Esophagus squamous epithelium (tissue), 5 donors: ENCODE data around the gene PRKCE. TPM values are rescaled to one million over a fixed set of nuclear protein-coding genes. Genes with fewer than 3 reads are reported as not detected.

Experiments used
- DNase-seq: peaks from one replicate; lab custom pipeline; 2025; lab: John Stamatoyannopoulos, UW
- H3K27ac ChIP-seq, 4 donors: fragments of 200-600 bp; sonication (generic); one replicate each; pipeline ENCODE4 v1.5.1; 2016 to 2019; ENCODE audit warnings: mild to moderate bottlenecking in 1 of 4
- H3K27me3 ChIP-seq, 4 donors: fragments of 200-600 bp; sonication (generic); 1 replicate in 3 of 4; 2 replicates in 1 of 4; pipeline versions ENCODE4 v1.5.1 to v1.6.0; 2017 to 2021; ENCODE audit warnings: antibody characterized with exemption in 1 of 4
- H3K36me3 ChIP-seq, 3 donors: fragments of 200-600 bp; sonication (generic); one replicate each; pipeline ENCODE4 v1.5.1; 2016 to 2019
- H3K4me1 ChIP-seq, 3 donors: fragments of 200-600 bp; sonication (generic); one replicate each; pipeline ENCODE4 v1.5.1; 2017 to 2019
- H3K4me3 ChIP-seq, 4 donors: fragments of 200-600 bp; sonication (generic); 1 replicate in 3 of 4; 2 replicates in 1 of 4; pipeline ENCODE4 v1.5.1; 2016 to 2019; ENCODE audit warnings: mild to moderate bottlenecking in 2 of 4, moderate library complexity in 1 of 4
- H3K9me3 ChIP-seq, 3 donors: fragments of 200-600 bp; sonication (generic); one replicate each; pipeline ENCODE4 v1.5.1; 2016 to 2019
- POLR2A ChIP-seq, 4 donors: fragments of 450-650 bp; IDR thresholded peaks; one replicate each; pipeline ENCODE4 v1.6.1; 2017; ENCODE audit warnings: antibody characterized with exemption in 4 of 4, mild to moderate bottlenecking in 4 of 4, moderate library complexity in 3 of 4
- WGBS, 2 donors: methylation state at CpG; one replicate each; pipeline ENCODE4 v1.1.5; 2018; 5-methylcytosine and 5-hydroxymethylcytosine counted together
- intact Hi-C: fragments of 100-400 bp; cut with DNase I; formaldehyde crosslinking; loops from one replicate; pipeline ENCODE4 v1.15.0; 2022
- total RNA-seq, 4 donors: library from RNA; depleted of rRNA; stranded (reverse); fragments of >200 nt; gene quantifications; one replicate each; pipeline ENCODE4 v1.1.0, GENCODE V29; 2016
- TF ChIP-seq, protein P1 (sequence below), 6 experiments: fragments of 450-650 bp in 4 of 6; fragments of 200-600 bp in 2 of 6; sonication (generic) in 2 of 6; IDR thresholded peaks; one replicate each; pipeline ENCODE4 v1.5.1; 2016 to 2019; ENCODE audit warnings: antibody characterized with exemption in 6 of 6, mild to moderate bottlenecking in 4 of 6, moderate library complexity in 4 of 6
- donor health status: DM: yes; HTN: yes; CAD: no.

The PRKCE gene
- total RNA-seq, 4 donors from 2014 or later = 6.5 to 13.7 (median 9.9) TPM

DNA sequence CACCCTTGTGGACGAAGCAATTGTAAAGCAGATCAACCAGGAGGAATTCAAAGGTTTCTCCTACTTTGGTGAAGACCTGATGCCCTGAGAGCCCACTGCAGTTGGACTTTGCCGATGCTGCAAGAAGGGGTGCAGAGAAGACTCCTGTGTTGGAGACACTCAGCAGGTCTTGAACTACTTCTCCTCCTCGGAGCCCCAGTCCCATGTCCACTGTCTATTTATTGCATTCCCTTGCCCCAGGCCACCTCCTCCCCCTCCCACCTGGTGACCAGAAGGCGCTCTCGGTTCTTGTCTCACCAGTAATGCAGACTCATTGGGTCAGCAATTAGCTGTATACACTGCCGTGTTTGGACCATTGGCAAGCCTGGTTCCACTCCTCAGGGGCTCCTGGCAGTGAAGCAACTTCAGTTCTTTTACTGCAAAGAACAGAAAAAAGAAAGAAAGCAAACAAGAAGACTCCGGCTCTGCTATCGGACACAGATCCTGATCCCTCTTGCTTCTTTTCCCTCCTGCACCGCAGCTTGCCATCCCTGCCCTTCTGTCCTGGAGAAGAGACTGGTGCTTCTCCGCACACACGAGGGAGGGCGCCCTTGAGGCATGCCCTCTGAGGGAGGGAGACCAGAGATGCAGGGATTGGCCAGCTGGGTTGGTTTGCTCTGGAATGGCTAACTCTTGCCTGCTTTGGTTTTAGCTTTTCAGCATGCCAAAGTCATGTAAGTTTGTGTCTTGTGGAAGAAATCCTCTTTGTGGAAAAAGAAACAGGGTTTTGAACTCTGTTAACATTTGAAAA lies 533.5 kb downstream of the PRKCE start:
- no peak for DNase-seq
- Histone ChIP-seq H3K27me3 (no peaks in the 10 kb centered on the region), H3K4me1 (peaks cover 0 to 25% (median 10%) of the 10 kb centered on the region in 3 donors), H3K27ac (no peak overlapping the region), H3K9me3 (no peaks in the 10 kb centered on the region), H3K36me3 (peaks cover 0 to 17% (median 6%) of the 10 kb centered on the region in 3 donors), H3K4me3 (no peak overlapping the region)
- WGBS, 2 donors = 84 to 87% methylated on average over 11 of the region's 12 CpGs
- TF ChIP-seq POLR2A (IDR thresholded peaks at IDR 0.05) = no peak
- TF ChIP-seq, protein P1, sequence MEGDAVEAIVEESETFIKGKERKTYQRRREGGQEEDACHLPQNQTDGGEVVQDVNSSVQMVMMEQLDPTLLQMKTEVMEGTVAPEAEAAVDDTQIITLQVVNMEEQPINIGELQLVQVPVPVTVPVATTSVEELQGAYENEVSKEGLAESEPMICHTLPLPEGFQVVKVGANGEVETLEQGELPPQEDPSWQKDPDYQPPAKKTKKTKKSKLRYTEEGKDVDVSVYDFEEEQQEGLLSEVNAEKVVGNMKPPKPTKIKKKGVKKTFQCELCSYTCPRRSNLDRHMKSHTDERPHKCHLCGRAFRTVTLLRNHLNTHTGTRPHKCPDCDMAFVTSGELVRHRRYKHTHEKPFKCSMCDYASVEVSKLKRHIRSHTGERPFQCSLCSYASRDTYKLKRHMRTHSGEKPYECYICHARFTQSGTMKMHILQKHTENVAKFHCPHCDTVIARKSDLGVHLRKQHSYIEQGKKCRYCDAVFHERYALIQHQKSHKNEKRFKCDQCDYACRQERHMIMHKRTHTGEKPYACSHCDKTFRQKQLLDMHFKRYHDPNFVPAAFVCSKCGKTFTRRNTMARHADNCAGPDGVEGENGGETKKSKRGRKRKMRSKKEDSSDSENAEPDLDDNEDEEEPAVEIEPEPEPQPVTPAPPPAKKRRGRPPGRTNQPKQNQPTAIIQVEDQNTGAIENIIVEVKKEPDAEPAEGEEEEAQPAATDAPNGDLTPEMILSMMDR (IDR thresholded peaks at IDR 0.05) = no peak
- intact Hi-C loops = no loop called here

DNA sequence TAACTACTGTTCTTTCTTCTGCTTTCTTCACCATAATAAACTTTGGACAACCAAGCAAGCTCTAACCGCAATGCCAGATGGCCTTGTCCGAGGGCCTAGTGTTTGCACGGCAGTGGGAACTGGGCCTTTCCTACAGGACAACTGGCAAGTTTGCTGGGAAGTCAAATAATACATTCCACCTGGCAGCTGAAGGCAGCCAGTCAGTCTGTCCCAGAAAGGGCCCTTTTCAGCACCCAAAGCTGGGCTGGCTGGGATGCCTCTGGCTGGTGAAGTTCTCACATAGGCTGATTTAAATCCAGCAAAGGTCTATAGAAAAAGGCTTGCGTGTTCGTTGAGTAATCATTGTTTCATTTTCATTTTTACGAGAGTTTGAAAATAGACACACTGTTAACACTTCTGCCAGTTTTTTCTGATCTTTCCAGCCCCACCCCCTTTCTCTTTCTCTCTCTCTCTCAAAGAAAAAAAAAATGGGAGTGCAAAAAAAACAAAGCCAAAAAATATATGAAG lies 535.7 kb downstream of the PRKCE start:
- intact Hi-C loops = no loop called here
- H3K27ac ChIP-seq = peak overlapping the region; percentile 63 to 87 (median 76)
- no peaks in the 10 kb centered on the region for H3K9me3 ChIP-seq
- no peak for TF ChIP-seq POLR2A (IDR thresholded peaks at IDR 0.05)
- TF ChIP-seq, protein P1 (IDR thresholded peaks at IDR 0.05) = no peak
- H3K36me3 ChIP-seq = peaks cover 0 to 17% (median 6%) of the 10 kb centered on the region in 3 donors
- peaks cover 0 to 25% (median 10%) of the 10 kb centered on the region in 3 donors for H3K4me1 ChIP-seq
- no peaks in the 10 kb centered on the region for H3K27me3 ChIP-seq
- no peak for DNase-seq
- WGBS, 2 donors = 0 to 20% methylated on average over 3 to 6 of the region's 6 CpGs
- H3K4me3 ChIP-seq = peak overlapping the region in 3 of 4 donors; percentile 15 to 51 (median 22)

DNA sequence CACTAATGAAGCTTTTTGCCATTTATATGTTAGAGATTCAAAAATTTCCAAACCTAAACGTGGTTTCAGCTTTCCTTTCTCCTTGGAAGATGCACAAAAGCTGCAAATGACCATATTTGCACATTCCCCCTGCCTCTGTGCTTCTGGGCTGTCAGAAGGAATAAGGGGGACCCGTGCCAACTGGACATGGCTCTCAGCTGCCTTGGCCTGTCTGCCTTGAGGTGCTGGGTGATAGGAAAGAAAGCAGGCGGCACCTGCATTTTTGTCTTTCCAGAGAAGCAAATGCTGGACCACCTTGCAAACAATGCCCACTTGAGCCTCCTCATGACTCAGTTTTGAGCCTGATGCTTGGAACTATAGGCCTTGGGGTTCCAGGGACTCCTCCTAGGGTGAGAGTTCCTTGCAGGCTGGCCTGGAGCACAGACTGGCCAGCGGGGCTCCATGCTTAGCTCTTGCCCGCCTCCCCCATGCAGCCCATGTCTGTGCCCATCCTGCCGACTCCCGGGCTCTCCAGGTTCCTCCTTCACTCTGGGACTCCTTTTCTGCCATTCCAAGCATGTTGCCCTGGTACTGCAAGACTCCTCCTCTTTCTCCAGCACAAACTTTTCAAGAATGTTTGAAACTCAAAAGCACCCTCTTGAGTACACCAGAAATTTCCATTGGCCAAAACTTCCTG lies 536.7 kb downstream of the PRKCE start:
- DNase-seq = no peak

DNA sequence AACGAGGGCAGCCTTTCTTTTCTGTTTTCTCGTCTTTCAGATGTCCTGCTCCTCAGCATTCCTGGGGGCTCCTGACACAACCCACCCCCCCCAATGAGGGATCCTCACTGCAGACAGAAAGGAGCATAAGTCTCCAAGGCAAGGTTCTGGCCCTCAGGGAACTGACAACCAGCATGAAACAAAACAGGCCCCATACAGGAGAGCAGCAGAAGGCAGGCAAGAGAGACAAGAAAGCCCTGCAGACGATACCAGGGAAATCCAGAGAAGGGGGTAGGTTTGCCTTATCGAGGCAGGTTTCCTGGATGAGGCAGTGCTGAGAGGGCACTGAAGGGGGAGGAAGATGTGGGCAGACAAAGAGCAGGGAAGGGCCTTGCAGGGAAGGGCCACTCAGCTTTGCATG lies 541.9 kb downstream of the PRKCE start:
- Histone ChIP-seq H3K36me3 (no peaks in the 10 kb centered on the region), H3K27me3 (no peaks in the 10 kb centered on the region), H3K4me3 (no peak overlapping the region), H3K27ac (no peak overlapping the region), H3K4me1 (peaks cover 0 to 22% (median 4%) of the 10 kb centered on the region in 3 donors), H3K9me3 (no peaks in the 10 kb centered on the region)
- TF ChIP-seq, protein P1 (IDR thresholded peaks at IDR 0.05) = no peak
- no peak for TF ChIP-seq POLR2A (IDR thresholded peaks at IDR 0.05)
- 70 to 94% methylated on average over 4 of the region's 4 CpGs for WGBS, 2 donors
- no peak for DNase-seq
- intact Hi-C loops = no loop called here

More for the DNA sequence above, 536.7 kb downstream of the PRKCE start:
- Histone ChIP-seq H3K27me3 (no peaks in the 10 kb centered on the region), H3K4me1 (peaks cover 0 to 25% (median 10%) of the 10 kb centered on the region in 3 donors), H3K27ac (peak overlapping the region in 2 of 4 donors; percentile 69 to 84), H3K4me3 (no peak overlapping the region), H3K9me3 (no peaks in the 10 kb centered on the region), H3K36me3 (peaks cover 0 to 17% (median 6%) of the 10 kb centered on the region in 3 donors)
- WGBS, 2 donors = 70 to 78% methylated on average over 3 to 5 of the region's 7 CpGs
- TF ChIP-seq, protein P1 (IDR thresholded peaks at IDR 0.05) = no peak
- no peak for TF ChIP-seq POLR2A (IDR thresholded peaks at IDR 0.05)
- intact Hi-C loops = no loop called here
